Suprapubic skin (tissue), 4 donors: ENCODE data around the gene PLXDC1.
"Not testable (repeated sequence)": the region's sequence is repeated elsewhere in the genome, so short reads cannot be mapped to it uniquely, and the experiment has no call there.

ENCODE experiments used
- EP300 ChIP-seq: sonication (generic); formaldehyde crosslinking; IDR thresholded peaks from one replicate; pipeline ENCODE4 v1.6.1; 2017; ENCODE audit warnings: antibody characterized with exemption
- POLR2A ChIP-seq, 2 donors: fragments of 450-650 bp; IDR thresholded peaks; one replicate each; pipeline ENCODE4 v1.6.1; 2017; ENCODE audit warnings: antibody characterized with exemption in 2 of 2, mild to moderate bottlenecking in 2 of 2, moderate library complexity in 2 of 2
- POLR2AphosphoS5 ChIP-seq, 3 donors: sonication (generic); formaldehyde crosslinking; IDR thresholded peaks; one replicate each; pipeline ENCODE4 v1.6.1; 2017; ENCODE audit warnings: antibody characterized with exemption in 3 of 3
- TF ChIP-seq, protein P1 (sequence below), 2 donors: fragments of 200-600 bp in 1 of 2; fragments of 450-650 bp in 1 of 2; sonication (generic) in 1 of 2; IDR thresholded peaks; one replicate each; pipeline ENCODE4 v1.5.1; 2016 to 2019; ENCODE audit warnings: antibody characterized with exemption in 2 of 2, mild to moderate bottlenecking in 1 of 2, moderate library complexity in 1 of 2

DNA sequence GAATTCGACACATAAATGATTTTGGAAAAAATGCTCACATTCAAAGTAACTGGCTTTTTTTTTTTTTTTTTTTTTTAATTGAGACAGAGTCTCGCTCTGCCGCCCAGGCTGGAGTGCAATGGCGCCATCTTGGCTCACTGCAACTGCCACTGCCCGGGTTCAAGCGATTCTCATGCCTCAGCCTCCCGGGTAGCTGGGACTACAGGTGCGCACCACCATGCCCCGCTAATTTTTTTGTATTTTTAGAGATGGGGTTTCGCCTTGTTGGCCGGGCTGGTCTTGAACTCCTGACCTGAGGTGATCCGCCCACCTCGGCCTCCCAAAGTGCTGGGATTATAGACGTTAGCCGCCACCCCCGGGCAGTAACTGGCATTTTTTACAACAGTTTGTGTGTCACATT is 115.9 kb downstream of the PLXDC1 start:
- not testable (repeated sequence) for TF ChIP-seq POLR2AphosphoS5 (IDR thresholded peaks at IDR 0.05); POLR2A (IDR thresholded peaks at IDR 0.05); EP300
- TF ChIP-seq, protein P1, sequence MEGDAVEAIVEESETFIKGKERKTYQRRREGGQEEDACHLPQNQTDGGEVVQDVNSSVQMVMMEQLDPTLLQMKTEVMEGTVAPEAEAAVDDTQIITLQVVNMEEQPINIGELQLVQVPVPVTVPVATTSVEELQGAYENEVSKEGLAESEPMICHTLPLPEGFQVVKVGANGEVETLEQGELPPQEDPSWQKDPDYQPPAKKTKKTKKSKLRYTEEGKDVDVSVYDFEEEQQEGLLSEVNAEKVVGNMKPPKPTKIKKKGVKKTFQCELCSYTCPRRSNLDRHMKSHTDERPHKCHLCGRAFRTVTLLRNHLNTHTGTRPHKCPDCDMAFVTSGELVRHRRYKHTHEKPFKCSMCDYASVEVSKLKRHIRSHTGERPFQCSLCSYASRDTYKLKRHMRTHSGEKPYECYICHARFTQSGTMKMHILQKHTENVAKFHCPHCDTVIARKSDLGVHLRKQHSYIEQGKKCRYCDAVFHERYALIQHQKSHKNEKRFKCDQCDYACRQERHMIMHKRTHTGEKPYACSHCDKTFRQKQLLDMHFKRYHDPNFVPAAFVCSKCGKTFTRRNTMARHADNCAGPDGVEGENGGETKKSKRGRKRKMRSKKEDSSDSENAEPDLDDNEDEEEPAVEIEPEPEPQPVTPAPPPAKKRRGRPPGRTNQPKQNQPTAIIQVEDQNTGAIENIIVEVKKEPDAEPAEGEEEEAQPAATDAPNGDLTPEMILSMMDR (IDR thresholded peaks at IDR 0.05) = not testable (repeated sequence)
